Erythroblast (primary cell): Measurements from ENCODE around the gene CCDC74A.
"Not testable (repeated sequence)": the region's sequence is repeated elsewhere in the genome, so short reads cannot be mapped to it uniquely, and the experiment has no call there.

Source experiments
- GATA1 ChIP-seq: IDR thresholded peaks from 2 replicates; pipeline ENCODE4 v1.6.1; 2011; ENCODE audit warnings: low read depth, mild to moderate bottlenecking, control low read depth, low read length, moderate library complexity
- POLR2A ChIP-seq: IDR thresholded peaks from 2 replicates; pipeline ENCODE4 v1.6.1; 2011; ENCODE audit warnings: mild to moderate bottlenecking, low read length

- TF ChIP-seq POLR2A, GATA1: not testable (repeated sequence)
Observed at GRCh38 chr2:131535951-131536826, 8.5 kb downstream of the CCDC74A start.
